ENCODE results near the gene WWOX. TPM values are rescaled to one million over a fixed set of nuclear protein-coding genes. Genes with fewer than 3 reads are reported as not detected.

WWOX gene
- total and polyA plus RNA-seq, 2 donors (not counting 3 experiments of a cell fraction or from before 2014, with no cell fraction given) = 6.2 to 12.5 TPM

DNA sequence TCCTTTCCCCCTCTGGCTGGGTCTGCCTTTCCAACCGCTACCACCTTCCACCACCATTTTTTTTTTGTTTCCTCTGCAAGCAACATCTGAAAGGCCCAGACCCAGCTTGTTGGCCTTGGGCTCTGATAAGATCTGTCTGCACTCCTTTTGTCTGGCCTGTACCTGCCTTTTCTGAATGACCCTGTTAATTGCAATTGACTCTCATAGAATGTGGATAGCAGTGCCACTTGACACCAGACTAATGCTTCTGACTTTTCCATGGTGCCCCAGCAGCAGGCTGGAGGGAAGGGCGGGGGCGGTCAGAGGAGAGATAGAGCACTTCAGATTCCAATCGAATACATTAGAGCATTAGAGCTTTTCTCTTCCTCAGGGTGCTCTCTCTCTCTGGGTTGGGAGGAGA lies 538.9 kb downstream of the WWOX start:
- no peaks in the 10 kb centered on the region for H3K27me3 ChIP-seq (ENCODE audit: control insufficient read depth in 2 of 2, insufficient read depth in 2 of 2, low read length in 2 of 2)
- no peaks in the 10 kb centered on the region for H3K79me2 ChIP-seq (ENCODE audit: control insufficient read depth, insufficient read depth, low read length)
- intact Hi-C loops (cut with micrococcal nuclease) (no loop called here), dilution Hi-C loops (cut with MboI; ENCODE audit: extremely low pct_ligation_motif_present, low sequenced_read_pairs) (no loop called here)
- H4K20me1 ChIP-seq (replicated peaks; ENCODE audit: control insufficient read depth, extremely low read depth, insufficient read depth, low read length) = no peaks in the 10 kb centered on the region
- no peak overlapping the region for H3K9ac ChIP-seq (replicated peaks; ENCODE audit: extremely low read depth, insufficient read depth, low read length)
- DNase-seq (ENCODE audit: low read depth, low spot score) = no peak
- no peaks in the 10 kb centered on the region for H3K36me3 ChIP-seq (ENCODE audit: control insufficient read depth in 2 of 2, extremely low read depth in 1 of 2, insufficient read depth in 2 of 2, low read length in 2 of 2)
- no peak overlapping the region for H3K4me3 ChIP-seq (replicated peaks in 1 of 3; ENCODE audit: insufficient read depth in 1 of 3, low read depth in 1 of 3, low read length in 3 of 3)
- no peak overlapping the region for H3K27ac ChIP-seq (ENCODE audit: insufficient read depth, low read depth, low read length)
- no TSS peak for BruUV-seq (replicated peaks)
- H3K4me2 ChIP-seq (ENCODE audit: insufficient read depth, low read length) = no peak overlapping the region
- POLR2A ChIA-PET = no interaction called here
- H3K9me1 ChIP-seq (replicated peaks; ENCODE audit: control insufficient read depth, extremely low read depth, insufficient read depth, low read length) = no peaks in the 10 kb centered on the region
- no peak for FAIRE-seq
- H2AFZ ChIP-seq (ENCODE audit: low read depth, low read length) = no peak overlapping the region
- peaks cover 2% of the 10 kb centered on the region for H3K9me3 ChIP-seq (replicated peaks; ENCODE audit: control insufficient read depth, insufficient read depth, low read length)
- H3K4me1 ChIP-seq (ENCODE audit: control insufficient read depth, extremely low read depth, insufficient read depth, low read length) = no peaks in the 10 kb centered on the region
- CTCF ChIA-PET = no interaction called here
- TF ChIP-seq EZH2 (IDR thresholded peaks at IDR 0.05; ENCODE audit: borderline replicate concordance, low read depth, low read length, severe bottlenecking) (no peak), MYC (IDR thresholded peaks at IDR 0.05; ENCODE audit: low read depth, low read length) (no peak), FOS (IDR thresholded peaks at IDR 0.05; ENCODE audit: borderline replicate concordance, insufficient read depth, low read length) (no peak), GATA2 (IDR thresholded peaks at IDR 0.05; ENCODE audit: insufficient read depth, insufficient read length, low read depth, low read length) (no peak), POLR2A (IDR thresholded peaks at IDR 0.05; ENCODE audit: low read depth, low read length) (no peak), JUN (IDR thresholded peaks at IDR 0.05; ENCODE audit: borderline replicate concordance, insufficient read depth, insufficient read length, low read depth) (no peak), POLR2AphosphoS5 (IDR thresholded peaks at IDR 0.05; ENCODE audit: insufficient read depth, low read depth, low read length) (no peak)
- TF ChIP-seq, protein P1, sequence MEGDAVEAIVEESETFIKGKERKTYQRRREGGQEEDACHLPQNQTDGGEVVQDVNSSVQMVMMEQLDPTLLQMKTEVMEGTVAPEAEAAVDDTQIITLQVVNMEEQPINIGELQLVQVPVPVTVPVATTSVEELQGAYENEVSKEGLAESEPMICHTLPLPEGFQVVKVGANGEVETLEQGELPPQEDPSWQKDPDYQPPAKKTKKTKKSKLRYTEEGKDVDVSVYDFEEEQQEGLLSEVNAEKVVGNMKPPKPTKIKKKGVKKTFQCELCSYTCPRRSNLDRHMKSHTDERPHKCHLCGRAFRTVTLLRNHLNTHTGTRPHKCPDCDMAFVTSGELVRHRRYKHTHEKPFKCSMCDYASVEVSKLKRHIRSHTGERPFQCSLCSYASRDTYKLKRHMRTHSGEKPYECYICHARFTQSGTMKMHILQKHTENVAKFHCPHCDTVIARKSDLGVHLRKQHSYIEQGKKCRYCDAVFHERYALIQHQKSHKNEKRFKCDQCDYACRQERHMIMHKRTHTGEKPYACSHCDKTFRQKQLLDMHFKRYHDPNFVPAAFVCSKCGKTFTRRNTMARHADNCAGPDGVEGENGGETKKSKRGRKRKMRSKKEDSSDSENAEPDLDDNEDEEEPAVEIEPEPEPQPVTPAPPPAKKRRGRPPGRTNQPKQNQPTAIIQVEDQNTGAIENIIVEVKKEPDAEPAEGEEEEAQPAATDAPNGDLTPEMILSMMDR (IDR thresholded peaks at IDR 0.05; ENCODE audit: extremely low read depth in 1 of 2, insufficient read depth in 1 of 2, low read depth in 1 of 2, low read length in 2 of 2) = no peak
- TF ChIP-seq, protein P2, sequence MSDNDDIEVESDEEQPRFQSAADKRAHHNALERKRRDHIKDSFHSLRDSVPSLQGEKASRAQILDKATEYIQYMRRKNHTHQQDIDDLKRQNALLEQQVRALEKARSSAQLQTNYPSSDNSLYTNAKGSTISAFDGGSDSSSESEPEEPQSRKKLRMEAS (IDR thresholded peaks at IDR 0.05; ENCODE audit: insufficient read depth, insufficient read length) = no peak
